Stimulated activated CD4-positive, alpha-beta T cell treated with anti-CD3 and anti-CD28 coated beads, Interleukin-1b, Interleukin-23, amount 100 ng/mL, for 1 hour (primary cell): Measurements from ENCODE around the gene RGL3.
"Not testable (repeated sequence)": the region's sequence is repeated elsewhere in the genome, so short reads cannot be mapped to it uniquely, and the experiment has no call there.

Experiments
- DNase-seq, 2 donors: peaks; one replicate each; pipeline ENCODE4 v3.0.0-alpha.2; 2020; ENCODE audit warnings: low read depth in 2 of 2

The RGL3 gene

GRCh38 chr19:11361771-11362731 is 57.1 kb downstream of the RGL3 start:
- no peak for DNase-seq

- no peak for DNase-seq
Measured at GRCh38 chr19:11361037-11361770, 57.9 kb downstream of the RGL3 start.

- no peak for DNase-seq
Measured at GRCh38 chr19:11359421-11359820, 59.7 kb downstream of the RGL3 start.

GRCh38 chr19:11356676-11357550 is 62.2 kb downstream of the RGL3 start:
- no peak for DNase-seq

GRCh38 chr19:11356074-11356397 is 63.1 kb downstream of the RGL3 start:
- no peak for DNase-seq

GRCh38 chr19:11355160-11356073 is 63.7 kb downstream of the RGL3 start, which contains the start of gene PLPPR2:
TSS of gene PLPPR2 (plus strand) at chr19:11355432. CDS start at chr19:11357674, 2,242 bp downstream.
- peak; percentile 57 to 77 for DNase-seq

GRCh38 chr19:11354102-11354501 is 65.0 kb downstream of the RGL3 start:
- not testable (repeated sequence) for DNase-seq

GRCh38 chr19:11349171-11349570 is 69.9 kb downstream of the RGL3 start:
- no peak for DNase-seq

- no peak for DNase-seq
Measured at GRCh38 chr19:11347546-11348039, 71.5 kb downstream of the RGL3 start.

- DNase-seq: peak; percentile 94
Measured at GRCh38 chr19:11346104-11346940, 72.8 kb downstream of the RGL3 start, which contains the start of the genes CCDC159 and TMEM205. TSS of gene CCDC159 (plus strand) at chr19:11346519. CDS start at chr19:11346607, 88 bp downstream. TSS of gene TMEM205 (minus strand) at chr19:11346268. CDS start at chr19:11345619, 649 bp downstream.

- no peak for DNase-seq
Measured at GRCh38 chr19:11345122-11345803, 73.9 kb downstream of the RGL3 start.
